NCI-H2196 treated with DMSO at 0.1 percent for 48 hours (cell line): ENCODE data around the gene MIPOL1.
"Not testable (repeated sequence)": the region's sequence is repeated elsewhere in the genome, so short reads cannot be mapped to it uniquely, and the experiment has no call there.

Experiments
- DNase-seq: peaks from one replicate; lab custom pipeline; 2025; ENCODE audit not compliant: unreplicated experiment; lab: John Stamatoyannopoulos, UW

MIPOL1 gene

GRCh38 chr14:37447883-37448391, 250.2 kb downstream of the MIPOL1 start:
- DNase-seq, result no peak

- DNase-seq, result no peak
These were observed 254.6 kb downstream of the MIPOL1 start for GRCh38 chr14:37452323-37452722.

- no peak for DNase-seq
These were observed 256.2 kb downstream of the MIPOL1 start for GRCh38 chr14:37453985-37454384.

DNA sequence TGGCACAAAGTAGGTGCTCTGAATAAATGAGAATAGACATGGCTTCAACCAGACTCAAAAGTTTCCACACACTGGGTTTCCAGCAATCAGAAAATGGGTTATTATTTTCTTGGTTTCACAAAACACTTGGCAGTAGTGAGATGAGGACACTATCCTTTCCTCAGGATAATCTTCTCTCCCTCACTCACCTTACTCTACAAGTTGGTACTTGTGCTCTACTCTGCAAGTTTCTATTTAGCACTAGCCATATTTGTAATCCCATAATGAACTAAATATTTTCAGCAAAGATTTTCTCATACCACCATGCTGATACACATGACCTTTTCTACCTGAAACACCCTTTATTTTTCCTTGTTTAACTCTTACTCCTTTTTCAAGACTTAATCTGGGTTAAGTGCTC, 259.6 kb downstream of the MIPOL1 start:
- no peak for DNase-seq

DNA sequence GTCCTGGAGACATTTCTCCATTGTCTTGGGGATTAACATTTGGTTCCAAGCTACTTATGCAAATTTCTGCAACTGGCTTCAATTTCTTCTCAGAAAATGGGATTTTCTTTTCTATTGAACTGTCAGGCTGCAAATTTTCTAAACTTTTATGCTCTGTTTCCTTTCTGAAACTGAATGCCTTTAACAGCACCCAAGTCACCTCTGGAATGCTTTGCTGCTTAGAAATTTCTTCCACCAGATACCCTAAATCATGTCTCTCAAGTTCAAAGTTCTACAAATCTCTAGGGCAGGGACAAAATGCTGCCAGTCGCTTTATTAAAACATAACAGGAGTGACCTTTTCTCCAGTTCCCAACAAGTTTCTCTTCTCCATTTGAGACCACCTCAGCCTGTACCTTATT, 264.7 kb downstream of the MIPOL1 start:
- DNase-seq, result not testable (repeated sequence)

DNA sequence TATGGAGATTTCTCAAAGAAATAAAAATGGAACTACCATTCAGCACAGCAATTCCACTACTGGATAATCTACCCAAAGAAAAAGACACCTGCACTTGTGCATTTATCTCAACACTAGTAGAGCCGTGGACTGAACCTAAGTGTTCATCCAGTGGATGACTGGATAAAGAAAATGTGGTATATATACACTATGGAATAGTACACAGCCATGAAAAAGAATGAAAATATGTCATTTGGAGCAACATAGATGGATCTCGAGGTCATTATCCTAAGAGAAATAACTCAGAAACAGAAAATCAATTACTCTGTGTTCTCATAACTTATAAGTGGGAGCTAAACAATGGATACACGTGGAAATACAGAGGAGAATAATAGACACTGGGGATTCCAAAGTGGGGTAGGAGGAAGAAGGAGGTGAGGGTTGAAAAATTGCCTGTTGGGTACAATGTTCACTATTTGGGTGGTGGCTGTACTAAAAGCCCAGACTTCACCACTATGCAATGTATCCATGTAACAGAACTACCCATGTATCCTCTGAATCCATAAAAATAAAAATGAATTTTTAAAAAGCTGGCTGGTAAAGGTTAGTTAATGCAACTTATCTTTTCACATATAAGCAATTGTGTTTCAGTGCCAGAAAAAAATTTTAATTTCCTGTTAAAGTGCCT, 266.6 kb downstream of the MIPOL1 start:
- no peak for DNase-seq

GRCh38 chr14:37466003-37466622, 268.4 kb downstream of the MIPOL1 start:
- DNase-seq, result no peak

DNA sequence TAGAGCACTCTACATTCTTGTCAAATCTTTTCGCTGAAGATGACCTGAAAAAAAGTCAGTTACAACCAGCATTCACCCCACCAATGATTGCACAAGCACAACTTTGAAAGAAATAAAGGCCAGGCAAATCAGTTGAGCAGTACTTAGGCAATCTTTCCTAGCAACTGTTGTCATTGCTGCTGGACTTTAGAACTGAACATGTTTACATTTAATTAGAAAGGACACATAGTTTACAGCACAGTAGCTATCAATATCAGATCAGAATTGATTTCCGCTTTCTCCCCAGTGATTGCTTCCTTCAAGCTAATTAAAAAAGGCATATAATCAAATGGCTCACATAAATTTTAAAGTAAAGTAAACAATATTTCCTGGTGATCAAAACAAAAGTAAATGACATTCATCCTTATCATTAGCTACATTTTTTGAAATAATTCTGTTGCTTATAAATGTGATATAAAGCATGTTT, 268.9 kb downstream of the MIPOL1 start:
- DNase-seq, result no peak

- no peak for DNase-seq
These were observed 271.9 kb downstream of the MIPOL1 start for GRCh38 chr14:37469650-37470049.

DNA sequence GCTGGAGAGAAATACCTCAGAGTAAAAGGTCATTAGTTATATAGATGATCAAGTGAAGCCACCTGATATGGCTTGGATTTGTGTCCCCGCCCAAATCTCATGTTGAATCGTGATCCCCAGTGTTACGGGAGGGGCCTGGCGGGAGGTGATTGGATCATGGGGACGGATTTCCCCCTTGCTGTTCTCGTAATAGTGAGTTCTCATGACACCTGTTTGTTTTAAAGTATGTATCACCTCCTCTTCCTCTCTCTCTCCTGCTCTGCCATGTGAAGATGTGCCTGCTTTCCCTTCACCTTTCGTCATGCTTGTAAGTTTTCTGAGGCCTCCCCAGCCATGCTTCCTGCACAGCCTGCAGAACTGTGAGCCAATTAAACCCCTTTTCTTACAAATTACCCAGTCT, 272.5 kb downstream of the MIPOL1 start:
- DNase-seq, result no peak

DNA sequence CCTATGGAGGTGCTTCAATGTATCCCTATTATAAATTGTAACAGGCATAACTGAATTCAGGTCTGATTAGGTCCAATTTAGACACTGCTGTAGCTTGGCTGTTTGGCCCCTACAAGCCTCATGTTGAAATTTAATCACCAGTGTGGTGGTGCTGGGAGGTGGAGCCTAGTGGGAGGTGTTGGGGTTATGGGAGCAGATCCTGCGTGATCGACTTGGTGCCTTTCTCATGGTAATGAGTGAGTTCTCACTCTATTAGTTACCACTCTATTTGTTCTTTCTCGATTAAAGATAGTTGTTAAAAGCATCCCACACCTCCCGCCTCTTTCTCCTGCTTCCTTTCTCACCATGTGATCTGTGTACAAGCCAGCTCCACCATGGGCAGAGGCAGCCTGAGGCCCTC, 275.2 kb downstream of the MIPOL1 start:
- no peak for DNase-seq

GRCh38 chr14:37474191-37474590, 276.5 kb downstream of the MIPOL1 start:
- DNase-seq, result no peak

GRCh38 chr14:37480446-37481290, 282.9 kb downstream of the MIPOL1 start:
- no peak for DNase-seq

- no peak for DNase-seq
These were observed 284.7 kb downstream of the MIPOL1 start for GRCh38 chr14:37482428-37482827.

- DNase-seq, result no peak
These were observed 285.9 kb downstream of the MIPOL1 start for GRCh38 chr14:37483672-37484071.

DNA sequence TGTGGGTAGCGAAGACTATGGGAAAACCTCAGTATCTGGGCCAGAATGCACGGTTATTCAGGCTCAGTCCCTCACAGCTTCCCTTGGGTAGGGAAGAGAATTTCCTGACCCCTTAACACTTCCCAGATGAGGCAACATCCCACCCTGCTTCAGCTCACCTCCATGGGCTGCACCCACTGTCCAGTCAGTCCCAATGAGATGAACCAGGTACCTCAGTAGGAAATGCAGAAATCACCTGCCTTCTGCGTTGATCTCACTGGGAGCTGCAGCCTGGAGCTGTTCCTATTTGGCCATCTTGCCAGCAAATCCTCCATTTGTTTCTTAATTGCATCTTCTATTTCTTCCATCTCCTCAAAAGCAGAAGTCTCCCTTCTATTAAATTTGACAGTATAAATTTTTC, 292.9 kb downstream of the MIPOL1 start:
- no peak for DNase-seq

- no peak for DNase-seq
These were observed 293.3 kb downstream of the MIPOL1 start for GRCh38 chr14:37491076-37491475.

- DNase-seq, result no peak
These were observed 295.9 kb downstream of the MIPOL1 start for GRCh38 chr14:37493606-37494005.

DNA sequence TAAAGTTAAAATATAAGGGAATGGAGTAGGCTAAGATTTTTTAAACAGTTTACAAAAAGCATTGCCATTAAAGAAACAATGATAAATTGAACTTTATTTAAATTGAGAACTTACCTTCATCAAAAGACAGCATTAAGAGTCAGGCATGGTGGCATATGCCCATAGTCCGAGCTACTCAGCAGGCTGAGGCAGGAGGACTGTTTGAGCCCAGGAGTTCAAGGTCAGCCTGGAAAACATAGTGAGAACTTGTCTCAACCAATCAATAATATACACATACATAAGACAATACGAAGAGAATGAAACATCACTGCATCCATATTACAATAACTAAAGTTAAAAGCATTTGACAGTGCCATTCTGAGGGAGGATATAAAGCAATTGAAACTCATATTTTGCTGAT, 299.7 kb downstream of the MIPOL1 start:
- no peak for DNase-seq

- DNase-seq, result no peak
These were observed 304.1 kb downstream of the MIPOL1 start for GRCh38 chr14:37501877-37502276.

- DNase-seq, result no peak
These were observed 310.8 kb downstream of the MIPOL1 start for GRCh38 chr14:37508503-37508902.

DNA sequence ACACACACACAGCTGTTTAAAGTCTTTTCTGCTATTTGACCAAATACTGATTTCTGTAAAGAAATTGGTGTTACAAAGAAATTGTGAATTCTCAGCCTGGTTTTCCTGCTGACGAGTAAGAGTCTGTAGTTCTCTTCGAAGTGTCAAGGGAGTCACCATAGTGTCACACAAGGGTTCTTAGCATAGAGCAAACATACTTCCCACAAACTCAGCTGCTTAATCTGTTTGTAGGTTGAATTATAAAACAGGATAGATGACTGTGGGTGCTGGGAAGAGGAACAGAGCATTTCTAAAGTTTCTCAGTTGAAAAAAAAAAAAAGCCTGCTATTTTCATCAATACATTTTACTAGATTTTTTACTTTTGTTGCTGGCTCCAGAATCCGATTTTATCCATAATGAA, 314.4 kb downstream of the MIPOL1 start:
- DNase-seq, result no peak
